Measurements from ENCODE around the gene OCEL1.

Gene OCEL1

DNA sequence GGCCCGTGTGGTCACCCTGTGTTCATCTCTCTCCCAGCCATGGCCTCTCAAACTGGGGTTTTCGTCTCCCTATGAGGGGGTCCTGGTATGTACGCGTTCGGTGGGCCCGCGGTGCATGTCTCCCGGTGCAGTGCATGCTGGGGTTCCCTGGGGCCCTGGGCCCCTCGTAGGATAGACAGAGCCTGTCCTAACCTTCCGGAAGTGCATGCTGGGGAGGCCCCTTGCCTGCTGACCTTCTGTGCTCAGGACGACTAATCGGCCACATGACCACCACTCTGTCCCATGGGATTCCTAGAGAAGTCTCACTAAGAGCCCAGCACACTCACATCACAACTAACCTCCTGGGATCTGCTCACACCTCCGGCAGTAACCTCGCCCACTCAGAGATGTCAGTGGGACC, 15.7 kb upstream of the OCEL1 start:
- no peak for DNase-seq

DNA sequence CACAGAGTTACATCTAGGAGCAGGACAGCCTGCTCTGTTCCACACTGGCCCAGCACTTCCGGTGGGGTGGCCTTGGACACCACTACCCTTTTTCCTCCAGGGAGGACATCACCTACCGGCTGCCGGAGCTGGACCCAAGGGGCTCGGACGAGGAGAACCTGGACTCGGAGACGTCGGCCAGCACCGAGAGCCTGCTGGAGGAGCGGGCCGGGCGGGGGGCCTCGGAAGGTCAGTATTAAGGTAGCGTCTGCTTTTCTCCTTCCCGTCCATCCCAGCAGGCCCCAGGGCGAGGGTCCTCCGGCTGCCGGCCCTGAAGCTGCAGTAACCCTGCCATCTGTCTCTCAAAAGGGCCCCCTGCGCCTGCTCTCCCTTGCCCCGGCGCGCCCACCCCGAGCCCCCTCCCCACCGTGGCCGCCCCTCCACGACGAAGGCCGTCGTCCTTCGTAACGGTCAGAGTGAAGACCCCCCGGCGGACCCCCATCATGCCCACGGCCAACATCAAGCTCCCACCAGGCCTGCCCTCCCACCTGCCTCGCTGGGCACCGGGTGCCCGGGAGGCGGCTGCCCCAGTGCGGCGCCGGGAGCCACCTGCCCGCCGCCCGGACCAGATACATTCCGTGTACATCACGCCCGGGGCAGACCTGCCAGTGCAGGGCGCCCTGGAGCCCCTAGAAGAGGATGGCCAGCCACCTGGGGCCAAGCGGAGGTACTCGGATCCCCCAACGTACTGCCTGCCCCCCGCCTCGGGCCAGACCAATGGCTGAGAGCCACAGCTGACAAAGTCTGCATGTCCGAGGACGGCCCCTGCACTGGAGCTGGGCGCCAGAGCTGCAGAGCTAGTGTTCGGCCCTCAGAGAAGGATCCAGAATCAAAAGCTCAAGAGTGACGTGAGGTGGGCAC, 14.2 kb upstream of the OCEL1 start:
- no peak for DNase-seq

DNA sequence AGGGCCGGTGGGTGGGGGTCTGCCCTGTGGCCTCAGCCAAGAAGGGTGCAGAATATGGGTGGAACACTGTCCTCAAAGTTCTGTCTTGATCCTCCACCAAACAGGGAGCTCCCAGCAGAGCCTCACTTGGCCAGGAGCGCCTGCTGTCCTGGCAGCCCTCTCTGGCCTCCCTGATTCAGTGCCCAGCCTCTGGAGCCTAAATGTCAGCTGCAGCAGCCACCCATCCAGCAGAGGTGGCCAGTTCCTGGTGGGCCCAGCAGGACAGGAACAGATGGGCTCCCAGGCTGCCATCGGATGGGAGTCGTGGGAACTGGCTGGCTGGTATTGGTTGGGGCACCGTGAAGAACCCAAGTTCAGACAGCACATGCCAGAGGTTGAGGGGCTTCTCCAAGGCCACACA, 12.7 kb upstream of the OCEL1 start:
- no peak for DNase-seq

DNA sequence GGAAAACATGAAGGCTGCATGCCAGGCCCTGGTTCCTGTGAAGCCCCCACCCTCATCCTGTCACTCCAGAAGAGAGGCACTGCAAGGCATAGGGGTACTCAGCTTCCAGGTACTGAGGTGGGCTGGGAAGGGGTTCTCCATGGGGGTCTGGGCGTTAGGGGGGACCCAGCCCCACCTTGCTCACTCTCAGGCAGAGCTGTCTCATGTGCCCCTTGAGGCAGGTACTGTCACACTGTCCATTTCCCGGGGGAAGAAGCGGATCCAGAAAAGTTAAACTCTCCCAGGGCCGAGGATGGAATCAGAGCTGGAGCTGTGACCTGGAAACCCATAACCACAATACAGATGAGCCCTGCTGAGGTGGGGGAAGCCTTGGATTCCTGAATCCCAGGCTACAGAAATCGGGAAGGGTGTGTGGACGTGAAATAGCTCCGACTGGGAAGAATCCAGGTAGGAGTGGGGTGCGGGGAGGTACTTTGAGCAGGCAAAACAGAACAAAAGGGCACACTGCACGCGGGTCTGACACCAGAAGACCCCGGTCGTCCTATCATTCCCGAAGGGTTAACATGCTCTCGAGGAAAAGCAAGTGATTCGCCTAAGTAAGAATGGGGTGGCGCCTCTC, 11.4 kb upstream of the OCEL1 start:
- no peak for DNase-seq

DNA sequence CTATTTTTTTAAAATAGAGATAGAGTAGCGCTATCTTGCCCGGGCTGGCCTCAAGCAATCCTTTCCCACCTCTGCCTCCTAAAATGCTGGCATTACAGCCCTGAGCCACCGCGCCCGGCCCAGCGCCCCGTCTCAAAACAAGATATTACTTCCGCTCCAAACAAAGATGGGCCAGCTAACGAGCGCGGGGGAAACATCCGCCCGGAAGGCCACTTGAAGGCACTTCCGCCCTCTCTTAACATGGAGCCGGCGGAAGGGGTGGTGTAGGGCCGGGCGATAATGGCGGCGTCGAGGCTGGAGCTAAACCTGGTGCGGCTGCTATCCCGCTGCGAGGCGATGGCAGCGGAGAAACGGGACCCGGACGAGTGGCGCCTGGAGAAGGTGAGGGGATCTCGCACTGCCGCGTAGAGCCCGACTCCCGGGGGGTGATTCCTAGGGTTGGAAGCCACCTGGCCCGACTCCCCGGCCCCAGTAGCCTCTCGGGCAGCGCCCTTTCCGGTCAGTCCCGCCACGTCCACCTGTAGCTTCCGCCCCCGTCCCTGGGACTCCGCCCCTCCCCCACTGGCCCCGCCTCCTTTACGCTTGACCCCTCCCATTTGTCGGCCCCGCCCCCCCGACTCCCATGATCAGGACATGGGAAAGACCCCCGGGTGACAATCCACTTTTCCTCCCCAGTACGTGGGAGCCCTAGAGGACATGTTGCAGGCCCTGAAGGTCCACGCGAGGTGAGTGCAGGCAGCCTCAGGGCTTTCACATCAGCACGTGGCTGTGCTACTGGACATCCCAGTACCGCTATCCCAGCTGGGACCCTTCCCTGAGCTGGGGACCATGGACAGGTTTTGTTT, 10.7 kb upstream of the OCEL1 start, which contains the start of gene USE1:
Gene USE1 (plus strand): TSS at position 231 of the 845 bp plus-strand sequence. CDS start 49 bp downstream, at position 280.
- peak; percentile 89 to 91 for DNase-seq

DNA sequence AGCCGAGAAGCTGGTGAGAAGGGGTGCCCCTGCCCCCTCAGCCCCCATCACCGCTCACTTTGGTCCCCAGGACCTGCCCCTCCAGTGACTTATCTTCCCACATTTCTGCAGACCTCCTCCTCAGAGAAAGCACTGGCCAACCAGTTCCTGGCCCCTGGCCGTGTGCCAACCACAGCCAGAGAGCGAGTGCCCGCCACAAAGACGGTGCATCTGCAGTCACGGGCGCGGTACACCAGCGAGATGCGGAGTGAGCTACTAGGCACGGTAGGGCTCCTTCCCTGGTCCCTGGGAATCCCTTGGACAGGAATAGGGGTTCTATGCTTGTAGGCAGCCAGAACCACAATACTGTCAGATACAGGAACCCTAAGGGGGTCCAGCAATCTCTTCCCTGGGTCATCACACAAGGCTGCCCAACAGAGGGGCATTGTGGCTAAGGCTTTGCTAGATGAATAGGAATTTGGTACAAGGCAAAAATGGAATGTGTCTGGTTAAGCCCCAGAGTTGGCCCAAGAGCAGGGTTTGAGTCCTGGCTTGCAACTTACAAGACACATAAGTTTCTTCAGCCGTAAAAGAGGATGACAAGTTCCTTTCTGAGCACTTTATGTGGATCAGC, 9.9 kb upstream of the OCEL1 start:
- no peak for DNase-seq

DNA sequence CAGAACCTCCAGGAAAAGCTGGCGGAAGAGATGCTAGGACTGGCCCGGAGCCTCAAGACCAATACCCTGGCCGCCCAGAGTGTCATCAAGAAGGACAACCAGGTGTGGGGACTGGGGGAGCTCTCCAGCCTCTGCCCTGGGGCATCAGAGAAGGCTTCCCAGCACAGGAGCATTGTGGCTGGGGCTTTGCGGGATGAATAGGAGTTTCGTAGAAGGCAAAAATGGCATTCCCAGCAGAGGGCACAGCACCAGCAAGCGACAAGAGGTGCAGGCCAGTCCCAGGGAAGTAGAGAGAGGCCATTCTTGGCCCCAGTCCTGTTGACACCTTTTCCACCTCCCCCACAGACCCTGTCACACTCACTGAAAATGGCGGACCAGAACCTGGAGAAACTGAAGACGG, 6.7 kb upstream of the OCEL1 start:
- no peak for DNase-seq

DNA sequence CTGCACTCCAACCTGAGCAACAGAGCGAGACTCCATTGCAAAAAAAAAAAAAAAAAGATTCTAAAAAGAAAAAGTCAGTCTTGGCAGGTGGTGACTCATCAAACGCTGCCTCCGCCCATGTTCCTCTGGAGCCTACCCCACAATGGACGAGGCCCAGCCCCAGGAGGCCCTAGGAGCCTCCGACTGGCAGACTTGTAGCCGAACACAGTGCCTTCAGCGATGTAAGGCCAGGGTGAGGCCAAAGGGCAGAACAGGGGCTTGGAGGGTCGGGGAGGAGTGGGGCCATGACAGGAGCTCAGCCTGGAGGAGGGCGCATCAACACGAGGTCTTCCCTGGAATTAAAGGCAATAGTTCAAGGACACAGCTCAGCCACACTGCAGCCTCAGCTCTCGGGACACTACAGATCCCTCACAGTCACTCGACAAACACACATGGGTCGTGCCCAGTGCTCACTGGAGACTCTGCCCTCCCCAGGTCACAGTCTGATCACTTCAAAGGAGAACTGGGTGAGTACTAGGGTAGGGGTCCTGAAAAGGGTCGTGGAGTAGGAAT, 5.7 kb upstream of the OCEL1 start:
- DNase-seq, result peak; percentile 18 to 31

DNA sequence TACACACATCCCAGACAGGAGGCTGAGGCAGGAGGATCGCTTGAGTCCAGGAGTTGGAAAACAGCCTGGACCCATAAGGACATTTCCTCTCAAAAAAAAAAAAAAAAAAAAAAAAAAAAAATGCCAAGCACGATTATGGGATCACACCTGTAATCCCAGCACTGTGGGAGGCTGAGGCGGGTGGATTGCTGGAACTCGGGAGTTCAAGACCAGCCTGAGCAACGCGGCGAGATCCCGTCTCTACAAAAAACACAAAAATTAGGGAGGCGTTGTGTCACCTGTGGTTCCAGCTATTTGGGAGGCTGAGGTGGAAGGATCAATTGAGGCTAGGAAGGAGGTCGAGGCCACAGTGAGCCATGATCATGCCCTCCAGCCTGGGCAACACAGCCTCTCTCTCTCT, 973 bp upstream of the OCEL1 start:
- no peak for DNase-seq

DNA sequence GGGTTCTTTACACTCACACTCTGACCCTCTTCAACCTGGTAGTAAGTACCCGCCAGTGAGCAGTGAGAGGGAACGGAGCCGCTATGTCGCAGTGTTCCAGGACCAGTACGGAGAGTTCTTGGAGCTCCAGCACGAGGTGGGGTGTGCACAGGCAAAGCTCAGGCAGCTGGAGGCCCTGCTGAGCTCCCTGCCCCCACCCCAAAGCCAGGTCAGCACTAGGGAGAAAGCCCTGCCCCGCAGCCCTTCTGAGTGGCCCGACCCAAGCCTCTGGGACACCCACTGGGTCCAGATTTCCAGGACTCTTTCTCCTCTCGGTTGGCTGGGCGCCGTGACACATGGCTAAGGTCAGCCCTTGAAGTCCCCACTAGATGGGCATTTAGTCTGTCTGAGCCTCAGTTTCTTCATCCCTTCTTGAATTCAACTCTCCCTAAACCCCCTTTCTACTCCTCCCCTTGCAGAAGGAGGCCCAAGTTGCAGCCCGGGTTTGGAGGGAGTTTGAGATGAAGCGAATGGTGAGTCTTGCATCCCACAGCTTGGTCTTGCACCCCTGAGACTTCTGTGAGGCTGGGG, 1.9 kb downstream of the OCEL1 start:
- DNase-seq, result no peak

DNA sequence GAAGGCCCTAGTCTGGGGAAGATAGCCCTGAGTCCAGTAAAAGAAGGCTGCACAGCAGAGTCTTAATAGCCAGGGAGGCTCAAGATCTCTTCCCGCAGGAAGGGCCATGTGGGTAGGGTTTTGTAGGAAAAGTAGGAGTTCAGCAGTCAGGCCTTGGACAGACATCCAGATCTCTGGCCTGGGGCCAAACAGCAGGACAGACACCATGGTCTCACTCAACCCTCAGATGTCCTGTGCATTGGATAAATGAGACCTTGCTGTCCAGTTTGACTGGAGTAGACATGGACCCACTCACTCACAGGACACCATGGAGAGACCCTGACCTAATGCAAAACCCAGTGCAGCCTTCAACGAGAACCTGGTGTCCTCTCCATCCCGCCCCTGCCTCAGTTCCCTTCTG, 3.9 kb downstream of the OCEL1 start:
- DNase-seq, result no peak

DNA sequence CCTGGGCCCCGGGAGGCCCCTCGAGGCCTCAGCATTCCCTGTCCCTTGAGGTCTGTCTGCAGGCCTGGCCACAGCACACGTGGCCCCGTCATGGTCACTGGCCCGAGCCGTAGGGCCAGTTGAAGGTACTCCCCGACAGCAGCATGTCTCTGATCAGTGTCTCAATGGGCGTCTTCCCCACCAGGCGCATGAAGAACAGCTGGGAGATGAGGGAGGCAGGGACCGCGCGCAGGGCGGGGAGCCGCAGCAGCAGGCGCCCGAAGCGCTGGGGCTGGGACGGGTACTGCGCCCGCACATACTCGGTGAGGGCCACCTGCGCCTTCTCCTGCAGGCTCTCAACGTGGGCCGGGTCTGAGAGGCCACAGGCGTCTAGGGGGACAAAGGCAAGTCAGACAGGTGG, 6.2 kb downstream of the OCEL1 start:
- no peak for DNase-seq

DNA sequence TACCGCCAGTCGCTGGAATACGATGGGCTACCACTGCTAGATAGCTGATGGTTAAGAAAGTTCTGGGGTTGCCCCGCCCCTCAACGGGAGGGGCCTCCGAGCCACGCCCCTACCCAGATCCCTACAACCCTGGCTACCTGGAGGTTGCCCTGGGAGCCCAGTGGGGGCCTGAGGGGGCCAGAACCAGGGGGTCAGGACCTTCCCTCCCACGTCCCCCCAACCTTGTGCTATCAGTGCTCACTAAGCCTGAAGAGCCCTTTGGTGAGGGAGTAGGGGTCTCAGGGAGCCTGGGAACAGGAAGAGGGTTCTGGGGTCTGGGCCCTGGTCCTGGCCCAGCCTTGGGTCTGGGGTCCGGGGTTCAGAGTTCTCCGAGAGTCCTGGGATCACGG, 8.9 kb downstream of the OCEL1 start:
- DNase-seq, result peak in 1 of 2 donors; percentile 29

DNA sequence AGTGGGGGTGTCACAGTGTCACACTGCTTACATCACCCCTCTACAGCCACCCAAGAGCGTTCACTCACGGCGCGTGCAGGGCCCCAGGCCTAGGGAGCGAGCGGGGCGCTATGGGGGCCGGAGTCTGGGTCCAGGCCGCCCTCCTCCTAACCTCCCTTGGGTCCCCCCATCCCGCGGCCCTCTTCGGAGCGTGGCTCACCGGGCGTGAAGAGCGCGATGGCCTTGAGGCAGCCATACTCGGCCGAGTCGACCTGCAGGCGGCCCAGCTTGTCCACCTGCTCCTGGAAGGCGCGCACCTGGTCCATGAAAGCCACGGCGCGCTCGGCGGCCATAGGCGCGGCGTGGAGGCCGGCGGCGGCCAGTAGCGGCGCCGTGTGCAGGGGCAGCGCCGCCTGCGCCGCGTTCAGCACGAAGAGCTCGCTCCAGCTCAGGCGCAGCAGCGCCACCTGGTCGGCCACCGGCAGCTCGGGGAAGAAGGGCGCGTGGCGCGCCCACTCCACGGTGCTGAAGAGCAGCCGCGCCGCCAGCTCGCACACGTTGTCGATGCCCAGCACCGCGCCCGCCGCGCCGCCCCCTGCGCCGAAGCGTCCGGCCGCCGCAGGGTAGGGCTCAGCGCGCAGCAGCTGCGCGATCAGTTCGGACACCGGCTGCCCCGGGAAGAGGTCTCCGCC, 9.4 kb downstream of the OCEL1 start:
- DNase-seq, result peak; percentile 46 to 72

DNA sequence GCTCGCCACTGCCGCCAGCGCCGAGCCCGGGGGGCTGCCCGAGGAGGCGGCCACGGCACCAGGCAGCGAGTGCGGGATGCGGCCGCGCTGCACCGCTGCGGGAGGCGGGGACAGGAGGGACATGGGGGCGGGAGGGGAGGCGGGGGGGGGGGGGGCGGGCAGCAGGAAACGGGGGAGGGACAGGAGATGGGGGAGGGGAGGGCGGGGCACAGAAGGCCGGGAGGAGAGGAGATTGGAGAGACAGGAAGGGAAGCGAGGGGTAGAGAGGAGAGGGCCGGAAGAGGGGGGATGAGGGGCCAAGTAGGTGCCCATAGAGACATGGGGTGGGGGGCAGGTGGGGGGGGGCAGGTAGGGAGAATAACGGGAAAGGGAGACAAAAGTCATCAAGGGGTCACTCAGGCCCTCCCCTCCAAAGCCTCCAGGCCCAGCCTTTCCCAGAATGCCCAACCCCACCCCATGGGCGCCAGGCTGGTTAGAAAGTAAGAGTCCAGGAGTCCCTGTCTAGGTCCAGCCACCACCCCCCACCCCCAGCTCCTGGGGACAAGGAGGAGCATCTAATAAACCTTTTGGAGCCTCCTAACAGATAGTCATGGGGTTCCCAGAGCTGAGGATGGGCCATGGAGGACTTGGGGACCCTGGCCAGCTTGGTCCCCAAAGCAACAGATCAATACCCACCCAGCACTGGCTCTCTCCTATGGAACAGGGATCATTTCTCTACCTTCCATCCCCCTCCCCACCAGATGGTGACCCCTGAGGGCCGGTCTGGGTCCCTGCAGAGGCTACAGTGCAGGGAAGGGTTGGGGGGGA, 10.1 kb downstream of the OCEL1 start:
- no peak for DNase-seq

DNA sequence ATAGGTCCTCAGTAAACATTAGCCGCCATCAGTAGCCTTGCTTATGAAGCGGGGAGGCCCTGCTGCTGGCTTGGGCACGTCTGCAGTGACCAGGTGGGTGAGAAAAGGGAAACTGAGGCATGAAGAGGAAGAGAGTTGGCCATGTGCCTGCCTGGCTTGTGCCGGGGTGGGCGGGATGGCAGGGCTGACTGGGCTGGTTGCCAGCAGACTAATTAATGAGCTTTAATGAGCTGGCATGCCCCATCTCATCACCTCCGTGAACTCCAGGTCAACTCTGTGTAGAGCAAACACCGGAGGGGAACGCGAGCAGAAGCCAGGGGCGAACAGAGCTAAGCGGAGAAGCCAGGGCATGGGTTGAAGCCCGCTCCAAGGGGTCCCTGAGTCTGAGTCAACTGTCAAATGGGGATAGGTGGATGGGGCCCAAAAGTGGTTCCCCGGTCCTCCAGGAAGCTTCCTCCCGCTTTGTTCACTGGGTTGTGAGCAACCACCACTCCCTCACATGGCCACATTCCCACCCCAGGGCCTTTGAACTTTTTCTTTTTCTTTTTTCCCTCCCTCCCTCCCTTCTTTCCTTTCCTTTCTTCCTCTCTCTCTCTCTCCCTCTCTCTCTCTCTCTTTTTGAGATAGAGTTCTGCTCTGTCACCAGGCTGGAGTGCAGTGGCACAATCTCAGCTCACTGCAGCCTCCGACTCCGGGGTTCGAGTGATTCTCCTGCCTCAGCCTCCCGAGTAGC, 11.0 kb downstream of the OCEL1 start:
- DNase-seq, result no peak

DNA sequence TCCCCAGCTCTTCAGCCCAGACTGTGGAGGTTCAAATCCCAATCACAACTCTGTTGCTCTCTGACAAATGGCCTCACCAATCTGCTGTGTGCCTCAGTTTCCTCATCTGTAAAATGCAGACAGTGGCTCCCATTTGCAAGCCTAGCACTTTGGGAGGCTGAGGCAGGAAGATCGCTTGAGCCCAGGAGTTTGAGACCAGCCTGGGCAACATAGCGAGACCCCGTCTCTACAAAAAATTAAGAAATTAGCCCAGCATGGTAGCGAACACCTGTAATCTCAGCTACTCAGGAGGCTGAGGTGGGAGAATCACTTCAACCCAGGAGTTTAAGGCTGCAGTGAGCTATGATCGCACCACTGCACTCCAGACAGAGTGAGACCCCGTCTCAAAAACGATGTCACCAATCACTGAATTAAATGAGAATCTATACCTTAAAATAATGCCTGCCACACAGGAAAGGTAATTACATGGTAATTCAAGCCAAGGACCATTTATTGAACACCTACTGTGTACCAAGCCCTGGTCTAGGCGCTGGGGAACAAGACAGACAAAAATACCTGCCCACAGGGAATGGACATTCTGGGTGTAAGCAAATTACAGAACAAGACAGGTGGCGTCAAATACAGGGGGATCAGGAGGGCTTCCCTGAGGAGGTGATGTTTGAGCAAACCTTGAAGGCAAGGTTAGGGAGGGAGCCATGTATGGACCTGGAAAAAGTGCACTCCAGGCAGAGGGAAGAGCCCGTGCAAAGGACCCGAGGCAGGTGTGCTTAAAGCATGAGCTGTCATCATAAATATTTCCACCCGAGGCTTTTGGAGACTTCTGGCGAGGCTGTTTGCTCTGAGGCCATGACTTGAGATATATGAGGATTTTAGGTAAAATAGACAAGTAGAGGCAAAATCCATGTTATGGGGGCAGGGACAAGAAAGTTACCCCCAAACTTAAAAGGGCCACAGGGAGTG, 12.0 kb downstream of the OCEL1 start:
- no peak for DNase-seq

DNA sequence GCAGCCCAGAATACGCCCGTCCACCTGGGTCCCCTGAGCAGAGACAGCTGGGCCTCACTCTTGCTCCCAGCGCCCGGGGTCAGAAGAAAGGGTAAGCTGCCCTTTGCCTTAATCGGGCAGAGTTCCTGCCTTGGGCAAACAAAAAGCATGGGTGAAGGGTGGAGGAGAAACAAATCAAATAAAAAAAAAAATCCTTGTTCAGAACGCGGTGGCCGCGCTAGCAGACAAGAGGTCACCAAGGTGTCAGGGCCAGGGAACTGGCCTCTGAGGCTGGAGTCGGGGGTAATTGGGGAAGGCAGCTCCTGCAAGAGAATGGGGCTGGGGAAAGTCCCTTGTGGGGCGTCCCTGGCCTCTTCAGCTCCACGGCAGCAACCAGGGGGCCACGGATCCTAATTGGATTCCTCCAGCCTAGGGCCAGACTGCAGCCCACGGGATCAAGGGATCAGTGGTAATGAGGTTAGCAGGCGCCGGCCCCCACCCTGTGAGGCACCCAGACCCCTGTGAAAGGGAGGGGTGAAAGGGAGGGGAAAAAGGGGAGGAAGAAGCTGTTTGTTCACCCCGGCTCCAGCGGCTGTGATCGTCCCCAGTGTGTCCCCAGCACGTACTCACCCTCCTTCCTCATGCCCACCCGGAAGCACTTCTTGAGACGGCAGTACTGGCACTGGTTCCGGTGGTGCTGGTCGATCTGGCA, 14.2 kb downstream of the OCEL1 start:
- DNase-seq, result no peak

All from inflammatory macrophage (primary cell).